ENCODE results near the gene SMARCD2. TPM values are rescaled to one million over a fixed set of nuclear protein-coding genes. Genes with fewer than 3 reads are reported as not detected.

SMARCD2 gene
- total RNA-seq, 4 donors from 2014 or later, result 111 to 161 (median 133) TPM

DNA sequence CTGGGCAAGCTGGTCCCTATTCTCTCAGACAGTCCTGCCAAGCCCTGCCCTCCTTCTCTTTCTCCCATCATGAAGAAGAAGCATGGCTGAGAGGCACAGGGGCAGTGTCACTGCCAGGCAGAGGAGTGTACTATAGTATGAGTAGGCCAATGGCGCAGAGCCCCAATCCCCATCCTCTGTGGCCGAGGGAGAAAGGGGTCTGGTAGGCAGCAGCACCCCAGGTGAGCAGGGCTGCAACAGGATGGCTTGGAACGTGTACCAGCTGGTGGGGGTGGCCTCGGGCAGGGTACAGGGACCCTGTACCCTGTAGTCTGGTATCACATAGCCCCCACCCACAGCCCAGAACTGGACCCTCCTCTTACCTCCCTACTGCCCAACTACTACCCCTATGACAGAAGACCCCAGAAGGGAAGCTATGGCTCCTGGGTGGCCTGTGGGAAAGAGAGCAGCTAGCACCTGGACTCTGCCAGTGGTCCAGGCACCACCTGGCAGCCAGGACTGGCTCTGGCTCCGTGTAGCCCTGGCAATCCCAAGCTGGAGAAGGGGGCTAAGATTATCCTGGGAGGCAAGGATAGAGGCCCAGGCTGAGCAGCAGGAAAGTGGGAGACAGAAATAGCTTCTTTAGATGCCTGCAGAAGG lies 4.4 kb downstream of the SMARCD2 start:
- DNase-seq, result no peak
- H3K36me3 ChIP-seq, result peaks cover 20 to 46% (median 38%) of the 10 kb centered on the region in 3 donors
- peak overlapping the region in 3 of 4 donors; percentile 26 to 95 (median 90) for H3K4me3 ChIP-seq
- peak overlapping the region; percentile 92 to 97 (median 94) for H3K27ac ChIP-seq
- H3K27me3 ChIP-seq, result no peaks in the 10 kb centered on the region
- peaks cover 43 to 82% (median 55%) of the 10 kb centered on the region in 3 donors for H3K4me1 ChIP-seq
- WGBS, 2 donors, result 43% methylated on average over 5 of the region's 5 CpGs; no CpG with 5 or more reads in 1 of the 2 donors
- no peaks in the 10 kb centered on the region for H3K9me3 ChIP-seq
- intact Hi-C loops (cut with DNase I), result no loop called here
- TF ChIP-seq, protein P1, sequence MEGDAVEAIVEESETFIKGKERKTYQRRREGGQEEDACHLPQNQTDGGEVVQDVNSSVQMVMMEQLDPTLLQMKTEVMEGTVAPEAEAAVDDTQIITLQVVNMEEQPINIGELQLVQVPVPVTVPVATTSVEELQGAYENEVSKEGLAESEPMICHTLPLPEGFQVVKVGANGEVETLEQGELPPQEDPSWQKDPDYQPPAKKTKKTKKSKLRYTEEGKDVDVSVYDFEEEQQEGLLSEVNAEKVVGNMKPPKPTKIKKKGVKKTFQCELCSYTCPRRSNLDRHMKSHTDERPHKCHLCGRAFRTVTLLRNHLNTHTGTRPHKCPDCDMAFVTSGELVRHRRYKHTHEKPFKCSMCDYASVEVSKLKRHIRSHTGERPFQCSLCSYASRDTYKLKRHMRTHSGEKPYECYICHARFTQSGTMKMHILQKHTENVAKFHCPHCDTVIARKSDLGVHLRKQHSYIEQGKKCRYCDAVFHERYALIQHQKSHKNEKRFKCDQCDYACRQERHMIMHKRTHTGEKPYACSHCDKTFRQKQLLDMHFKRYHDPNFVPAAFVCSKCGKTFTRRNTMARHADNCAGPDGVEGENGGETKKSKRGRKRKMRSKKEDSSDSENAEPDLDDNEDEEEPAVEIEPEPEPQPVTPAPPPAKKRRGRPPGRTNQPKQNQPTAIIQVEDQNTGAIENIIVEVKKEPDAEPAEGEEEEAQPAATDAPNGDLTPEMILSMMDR (IDR thresholded peaks at IDR 0.05), result no peak
- TF ChIP-seq POLR2A (IDR thresholded peaks at IDR 0.05), result no peak

DNA sequence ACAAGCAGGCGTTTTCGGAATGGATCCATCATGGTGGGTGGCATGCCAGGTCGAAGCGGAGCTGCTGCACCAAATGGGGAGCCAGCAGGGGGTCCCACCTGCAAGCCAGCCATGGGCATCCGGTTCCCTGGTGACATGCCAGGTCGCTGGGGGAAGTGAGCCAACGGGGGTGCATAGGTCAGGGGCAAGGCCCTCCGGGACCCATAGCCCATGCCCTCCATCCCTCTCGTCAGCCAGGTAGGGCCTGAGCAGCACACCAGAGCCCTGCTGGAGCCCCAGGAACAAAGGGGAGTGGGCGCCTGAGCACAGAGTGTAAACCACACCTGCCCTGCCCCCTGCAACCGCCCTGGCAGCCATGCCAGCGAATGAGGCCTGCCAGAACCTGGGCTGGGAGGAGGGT lies 5.0 kb downstream of the SMARCD2 start:
- no peak for DNase-seq
- intact Hi-C loops (cut with DNase I), result no loop called here
- peak overlapping the region; percentile 92 to 97 (median 94) for H3K27ac ChIP-seq
- H3K9me3 ChIP-seq, result no peaks in the 10 kb centered on the region
- H3K4me1 ChIP-seq, result peaks cover 43 to 82% (median 55%) of the 10 kb centered on the region in 3 donors
- H3K4me3 ChIP-seq, result peak overlapping the region in 1 of 4 donors; percentile 95
- peaks cover 26 to 52% (median 44%) of the 10 kb centered on the region in 3 donors for H3K36me3 ChIP-seq
- WGBS, 2 donors, result 74% methylated on average over 3 to 4 of the region's 12 CpGs
- TF ChIP-seq POLR2A (IDR thresholded peaks at IDR 0.05), result no peak
- TF ChIP-seq, protein P1 (IDR thresholded peaks at IDR 0.05), result no peak
- H3K27me3 ChIP-seq, result no peaks in the 10 kb centered on the region

DNA sequence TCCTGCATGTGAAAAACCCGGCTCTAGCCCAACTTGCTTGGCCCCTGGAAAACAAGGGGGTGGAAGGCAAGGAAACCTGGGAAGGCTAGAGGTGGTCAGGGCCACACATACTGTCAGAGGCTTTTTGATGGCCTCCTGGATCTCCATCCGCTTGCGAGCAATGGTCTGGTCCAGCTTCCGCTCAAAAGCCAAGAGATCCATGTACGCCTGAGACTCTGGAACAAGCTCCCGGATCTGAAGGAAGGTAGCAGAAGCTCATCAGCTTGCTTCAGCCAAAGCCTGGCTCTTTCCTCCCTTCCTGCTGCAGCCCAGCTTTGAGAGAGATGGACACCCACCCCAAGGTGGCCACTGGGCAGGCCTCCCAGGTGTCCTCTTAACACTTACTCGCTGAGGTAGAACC lies 5.7 kb downstream of the SMARCD2 start:
- Histone ChIP-seq H3K27me3 (no peaks in the 10 kb centered on the region), H3K27ac (peak overlapping the region; percentile 92 to 97 (median 94)), H3K4me1 (peaks cover 43 to 82% (median 55%) of the 10 kb centered on the region in 3 donors), H3K36me3 (peaks cover 27 to 58% (median 51%) of the 10 kb centered on the region in 3 donors), H3K9me3 (no peaks in the 10 kb centered on the region), H3K4me3 (no peak overlapping the region)
- intact Hi-C loops (cut with DNase I), result no loop called here
- no peak for DNase-seq
- TF ChIP-seq, protein P1 (IDR thresholded peaks at IDR 0.05), result no peak
- TF ChIP-seq POLR2A (IDR thresholded peaks at IDR 0.05), result no peak
- 86 to 96% methylated on average over 5 to 7 of the region's 7 CpGs for WGBS, 2 donors

DNA sequence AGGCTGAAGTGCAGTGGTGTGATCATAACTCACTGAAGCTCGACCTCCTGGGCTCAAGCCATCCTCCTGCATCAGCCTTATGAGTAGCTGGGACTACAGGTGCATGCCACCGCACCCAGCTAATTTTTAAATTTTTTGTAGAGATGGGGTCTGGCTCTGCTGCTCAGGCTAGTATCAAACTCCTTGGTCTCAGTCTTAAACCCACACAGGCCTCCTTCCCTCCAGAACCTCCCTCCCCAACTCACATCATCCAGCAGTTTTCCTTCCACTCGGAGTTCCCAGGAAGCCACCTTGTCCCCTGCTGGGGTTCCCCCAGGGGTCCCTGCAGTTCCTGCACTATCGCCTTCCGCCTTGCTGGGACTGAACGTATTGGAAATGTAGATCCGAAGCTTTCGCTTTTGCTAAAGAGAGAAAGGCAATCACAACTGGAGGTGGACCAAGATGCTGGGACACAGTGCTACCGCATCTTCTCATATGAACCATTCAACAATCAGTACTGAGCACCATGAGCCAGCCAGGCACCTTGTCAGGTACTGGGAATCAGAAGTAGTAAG lies 7.2 kb downstream of the SMARCD2 start:
- DNase-seq, result no peak
- TF ChIP-seq, protein P1 (IDR thresholded peaks at IDR 0.05), result no peak
- TF ChIP-seq POLR2A (IDR thresholded peaks at IDR 0.05), result no peak
- Histone ChIP-seq H3K4me3 (no peak overlapping the region), H3K4me1 (peaks cover 35 to 81% (median 42%) of the 10 kb centered on the region in 3 donors), H3K36me3 (peaks cover 38 to 74% (median 66%) of the 10 kb centered on the region in 3 donors), H3K27me3 (no peaks in the 10 kb centered on the region), H3K27ac (peak overlapping the region in 3 of 4 donors; percentile 7 to 51 (median 36)), H3K9me3 (no peaks in the 10 kb centered on the region)
- intact Hi-C loops (cut with DNase I), result no loop called here
- WGBS, 2 donors, result 73 to 87% methylated on average over 3 to 8 of the region's 9 CpGs
